GM18861 (cell line): ENCODE data around the gene MYO3B.
"Not testable (repeated sequence)": the region's sequence is repeated elsewhere in the genome, so short reads cannot be mapped to it uniquely, and the experiment has no call there.

Source experiments
- ATAC-seq: cut with Tn5 transposase; IDR thresholded peaks from one replicate; pipeline ENCODE4 v1.9.1; 2021; ENCODE audit not compliant: unreplicated experiment

MYO3B gene

DNA sequence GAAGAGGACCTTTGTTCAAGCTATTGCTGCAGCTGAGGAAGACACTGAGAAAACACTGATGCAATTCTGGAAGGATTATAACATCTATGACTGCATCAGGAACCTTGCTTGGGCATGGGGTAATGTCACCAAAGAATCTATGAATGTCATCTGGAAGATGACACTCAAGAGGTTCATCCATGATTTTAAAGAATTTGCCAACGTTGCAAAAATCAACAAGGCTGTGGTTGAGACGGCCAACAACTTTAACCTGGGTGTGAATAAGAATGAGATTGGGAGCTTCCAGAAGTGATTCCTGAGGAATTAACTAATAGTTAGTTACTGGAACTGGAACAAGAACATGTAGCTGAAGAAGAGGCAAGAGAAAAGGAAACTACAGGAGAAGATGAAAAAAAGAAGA lies 410.8 kb downstream of the MYO3B start:
- no peak for ATAC-seq

DNA sequence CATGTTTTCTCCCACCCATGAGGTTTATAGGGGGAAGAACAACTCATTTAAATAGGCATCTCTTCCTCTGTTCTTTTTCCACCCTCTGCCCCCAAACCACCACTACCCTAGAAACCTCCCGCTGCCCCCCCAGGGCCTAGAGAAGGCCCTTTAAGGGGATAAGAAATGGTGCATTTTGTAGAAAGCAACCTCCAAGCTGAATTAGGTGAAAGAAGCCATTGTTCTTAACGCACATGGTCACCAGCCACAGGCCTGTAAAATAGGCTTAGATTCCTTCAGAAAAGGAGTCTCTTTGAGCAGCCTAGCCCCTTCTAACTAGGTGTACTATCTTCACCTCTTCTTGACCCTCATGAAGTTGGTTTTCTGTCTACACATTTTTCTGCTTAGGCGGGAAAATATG lies 418.6 kb downstream of the MYO3B start:
- ATAC-seq: no peak

DNA sequence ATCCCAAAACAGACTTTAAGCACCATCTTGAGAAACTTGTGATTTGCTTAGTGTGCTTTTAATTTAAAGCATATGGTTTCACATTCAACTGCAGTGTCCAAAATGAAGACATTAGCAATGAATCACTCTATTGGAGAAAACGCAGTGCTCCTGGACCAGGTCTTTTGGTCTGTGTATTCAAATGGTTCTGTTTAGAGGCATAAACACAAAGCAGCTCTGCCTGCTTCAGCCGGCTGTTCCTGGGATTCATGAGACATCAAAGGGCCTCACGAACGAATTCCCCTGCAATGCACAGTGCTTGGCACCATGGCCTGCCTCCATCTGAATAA lies 420.1 kb downstream of the MYO3B start:
- ATAC-seq: no peak

DNA sequence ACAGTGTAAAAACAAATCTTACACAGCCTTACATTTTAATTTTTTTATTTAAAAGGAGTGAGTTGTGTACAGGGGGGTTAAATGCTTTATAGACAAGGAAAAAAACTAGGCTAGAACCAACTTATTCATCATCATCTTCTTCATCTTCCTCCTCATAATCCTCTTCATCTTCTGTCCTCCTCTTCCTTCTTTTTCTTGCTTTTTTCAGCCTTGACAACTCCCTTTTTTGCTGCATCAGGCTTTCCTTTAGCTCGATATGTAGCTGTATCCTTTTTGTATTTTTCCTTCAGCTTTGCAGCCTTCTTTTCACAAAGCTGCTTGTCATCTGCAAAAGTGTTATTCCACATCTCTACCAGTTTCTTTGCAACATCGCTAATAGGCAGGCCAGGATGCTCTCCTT lies 423.5 kb downstream of the MYO3B start:
- ATAC-seq: no peak

DNA sequence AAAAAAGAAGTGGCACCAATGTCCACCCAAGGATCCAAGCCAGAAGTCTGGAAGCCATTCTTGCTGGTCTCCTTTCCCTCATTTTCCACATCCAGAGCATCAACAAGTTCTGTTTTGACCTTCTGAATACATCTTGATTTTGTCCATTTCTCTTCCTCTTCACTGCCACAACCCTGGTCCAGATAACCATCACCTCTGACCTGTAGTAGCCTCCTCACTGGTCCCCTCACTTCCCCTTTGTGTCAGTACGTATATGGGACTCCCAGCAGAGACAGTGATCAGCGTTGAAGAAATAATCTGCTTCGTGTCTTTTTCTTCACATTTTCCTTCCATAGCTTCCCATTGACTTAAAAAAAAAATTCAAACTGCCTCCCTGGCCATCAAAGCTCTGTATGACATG lies 427.9 kb downstream of the MYO3B start:
- no peak for ATAC-seq

DNA sequence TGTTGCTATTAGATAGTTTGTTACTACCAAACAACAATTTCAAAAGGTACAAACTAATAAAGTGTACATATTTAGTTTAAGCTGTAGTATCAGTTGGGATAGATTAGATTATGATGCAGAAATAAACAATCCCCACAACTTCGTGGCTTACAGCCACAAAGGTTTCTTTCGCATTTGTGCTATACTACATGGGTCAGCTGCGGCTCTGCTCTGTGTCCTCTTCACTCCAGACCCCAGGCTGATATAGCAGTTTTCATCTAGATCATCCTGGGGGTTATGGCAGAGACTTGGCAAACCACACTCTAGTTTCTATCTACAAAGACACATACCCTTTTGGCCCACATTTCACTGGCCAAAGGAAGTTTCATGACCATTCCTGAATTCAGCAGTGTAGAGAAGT lies 429.2 kb downstream of the MYO3B start:
- no peak for ATAC-seq

DNA sequence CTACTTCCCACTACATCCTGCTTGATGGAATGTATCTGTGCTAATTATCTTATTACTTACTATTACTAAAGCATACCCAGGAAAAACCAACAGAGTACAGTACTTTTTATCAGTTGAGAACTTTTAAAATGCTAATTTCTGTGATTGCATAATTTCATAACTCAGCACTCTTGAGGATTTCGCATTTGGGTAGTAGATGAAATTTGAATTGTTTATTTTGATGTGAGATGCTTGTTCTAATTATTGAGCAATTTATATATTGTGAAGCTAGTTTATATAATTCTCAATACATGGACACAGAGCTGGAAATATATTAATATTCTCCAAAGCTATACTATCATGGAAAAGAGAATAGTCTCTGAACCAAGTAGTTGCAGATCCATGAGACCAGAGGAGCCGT lies 432.7 kb downstream of the MYO3B start:
- ATAC-seq: no peak

DNA sequence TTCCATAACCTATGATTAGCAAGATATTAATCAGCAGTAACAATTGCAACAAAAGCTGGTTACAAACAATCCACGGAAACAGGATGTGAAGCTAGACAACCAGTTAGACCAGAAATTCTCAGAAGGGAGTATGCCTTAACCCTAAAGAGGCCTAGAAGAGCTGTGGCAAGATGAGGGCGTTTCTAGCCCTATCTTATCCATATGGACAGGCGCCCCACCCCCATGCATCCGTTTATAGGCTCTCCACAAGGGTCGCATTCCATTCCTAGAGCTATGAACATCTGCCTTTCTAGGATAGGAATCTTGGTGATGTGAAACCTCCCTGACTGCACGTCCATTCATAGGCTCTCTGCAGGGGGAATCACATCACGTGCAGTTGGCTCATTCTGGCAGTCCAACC lies 441.0 kb downstream of the MYO3B start:
- not testable (repeated sequence) for ATAC-seq

DNA sequence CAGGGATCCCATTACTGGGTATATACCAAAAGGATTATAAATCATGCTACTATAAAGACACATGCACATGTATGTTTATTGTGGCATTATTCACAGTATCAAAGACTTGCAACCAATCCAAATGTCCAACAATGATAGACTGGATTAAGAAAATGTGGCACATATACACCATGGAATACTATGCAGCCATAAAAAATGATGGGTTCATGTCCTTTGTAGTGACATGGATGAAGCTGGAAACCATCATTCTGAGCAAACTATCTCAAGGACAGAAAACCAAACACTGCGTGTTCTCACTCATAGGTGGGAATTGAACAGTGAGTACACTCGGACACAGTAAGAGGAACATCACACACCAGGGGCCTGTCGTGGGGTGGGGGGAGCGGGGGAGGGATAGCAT lies 457.1 kb downstream of the MYO3B start:
- not testable (repeated sequence) for ATAC-seq

DNA sequence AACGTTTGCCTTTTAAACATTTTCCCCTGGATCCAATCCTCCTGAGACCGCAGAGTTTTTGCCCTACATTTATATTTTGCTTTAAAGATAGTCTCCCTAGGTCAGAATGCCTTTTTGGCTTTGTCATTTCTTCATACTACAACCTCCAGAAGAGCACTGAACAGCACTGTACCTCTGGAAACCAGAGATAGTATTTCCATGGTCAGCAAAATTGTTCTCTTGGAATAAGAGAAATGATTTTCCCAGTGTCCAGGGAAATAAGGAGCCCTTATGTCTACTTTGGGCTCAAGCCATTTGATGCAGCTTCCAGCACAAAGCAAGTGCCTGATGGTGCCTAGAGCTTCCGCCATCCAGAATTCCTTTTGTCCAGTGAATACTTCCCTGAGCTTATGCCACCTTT lies 461.7 kb downstream of the MYO3B start:
- ATAC-seq: no peak

DNA sequence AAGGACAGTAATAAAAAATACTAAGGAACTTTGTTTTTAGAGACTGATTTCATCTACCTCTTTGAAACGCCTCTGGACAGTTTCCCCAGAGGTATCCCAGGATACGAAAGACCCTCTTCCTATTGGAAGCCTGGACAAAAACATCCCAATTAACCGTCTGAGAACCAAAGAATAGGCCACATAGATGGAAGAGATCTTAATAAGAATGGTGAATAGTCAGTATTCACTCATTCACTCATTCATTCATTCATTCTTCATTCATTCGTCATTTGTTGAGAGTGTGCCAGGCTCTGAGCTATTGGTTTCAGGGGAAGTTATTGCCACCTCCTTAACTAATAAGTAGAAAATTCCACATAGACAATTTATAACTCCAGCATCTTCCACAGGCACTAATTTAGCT lies 464.0 kb downstream of the MYO3B start:
- ATAC-seq: no peak

DNA sequence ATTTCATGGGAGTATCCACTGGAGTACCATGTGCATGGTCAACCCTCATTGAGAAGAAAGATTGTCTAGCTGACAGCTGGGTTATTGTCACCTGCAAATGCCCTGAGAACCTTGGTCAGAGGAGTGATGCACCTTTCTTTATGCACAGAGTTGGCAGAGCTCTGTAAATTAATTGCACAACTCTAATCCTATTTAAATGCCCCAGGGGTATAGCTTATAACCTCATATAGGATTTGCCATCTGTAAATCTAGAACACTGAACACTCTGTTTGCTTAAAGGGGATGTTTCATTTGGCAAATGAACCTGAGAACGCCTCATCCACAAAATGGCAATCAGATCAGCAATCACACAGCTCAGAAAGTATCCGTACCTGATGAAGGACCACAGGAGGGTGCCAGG lies 465.4 kb downstream of the MYO3B start:
- ATAC-seq: no peak

DNA sequence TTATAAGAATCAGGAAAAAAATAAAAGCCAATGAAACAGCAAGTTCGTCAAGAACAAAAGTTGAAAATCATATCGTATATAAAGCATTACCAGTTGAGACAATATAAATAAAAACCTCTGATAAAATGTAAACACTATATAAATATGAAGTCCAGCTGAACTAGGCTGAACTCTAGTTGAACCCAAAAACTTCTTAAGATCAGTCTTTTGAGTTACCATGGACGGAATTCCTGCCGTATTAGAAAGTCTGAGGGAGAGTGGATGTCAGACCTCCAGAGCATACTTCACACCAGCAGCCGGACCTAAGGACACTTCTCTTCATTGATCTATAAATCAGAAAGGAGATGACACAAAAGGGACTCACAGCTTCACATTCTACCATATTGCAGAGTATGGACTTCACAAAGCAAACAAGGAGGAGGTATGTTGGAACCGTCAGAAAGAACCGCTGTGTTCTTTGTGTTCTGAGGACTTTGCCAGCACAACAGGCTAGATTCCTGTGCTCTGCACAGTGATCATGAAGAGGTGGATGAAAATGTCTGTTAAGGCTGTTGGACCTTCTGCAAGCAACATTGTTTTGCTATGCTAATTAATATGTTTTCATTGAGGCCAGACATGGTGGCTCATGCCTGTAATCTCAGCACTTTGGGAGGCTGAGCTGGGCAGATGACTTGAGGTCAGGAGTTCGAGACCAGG lies 469.9 kb downstream of the MYO3B start:
- no peak for ATAC-seq

DNA sequence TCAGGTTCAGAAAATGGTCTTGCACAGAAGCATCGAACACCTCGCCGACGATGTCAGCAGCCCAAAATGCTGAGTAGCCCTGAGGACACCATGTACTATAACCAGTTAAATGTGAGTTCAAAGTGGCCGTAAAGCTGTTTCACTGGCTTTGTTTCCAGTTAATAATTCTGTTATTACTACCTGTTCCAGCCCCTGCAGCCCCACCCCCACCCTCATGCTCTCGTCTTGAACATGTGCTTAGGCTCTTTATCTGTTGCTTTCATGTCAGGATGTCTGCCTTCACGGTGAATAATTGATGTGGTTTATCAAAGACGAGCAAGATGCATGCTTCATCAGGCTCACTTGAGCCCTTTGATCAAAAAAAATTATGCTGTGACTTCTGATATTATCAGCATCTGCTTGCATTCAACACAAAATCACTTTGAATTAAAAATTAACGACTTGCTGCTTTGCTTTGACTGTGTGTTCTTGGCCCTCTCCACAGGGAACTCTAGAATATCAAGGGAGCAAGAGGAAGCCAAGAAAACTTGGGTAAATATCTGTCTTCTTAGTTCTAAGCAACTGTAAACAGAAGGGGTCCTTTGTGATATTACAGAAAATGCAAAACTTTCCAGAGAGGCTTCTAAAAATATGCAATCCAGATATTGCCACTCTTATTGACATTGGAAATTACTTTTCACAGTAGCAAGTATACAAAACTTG lies 473.8 kb downstream of the MYO3B start:
- ATAC-seq: no peak

DNA sequence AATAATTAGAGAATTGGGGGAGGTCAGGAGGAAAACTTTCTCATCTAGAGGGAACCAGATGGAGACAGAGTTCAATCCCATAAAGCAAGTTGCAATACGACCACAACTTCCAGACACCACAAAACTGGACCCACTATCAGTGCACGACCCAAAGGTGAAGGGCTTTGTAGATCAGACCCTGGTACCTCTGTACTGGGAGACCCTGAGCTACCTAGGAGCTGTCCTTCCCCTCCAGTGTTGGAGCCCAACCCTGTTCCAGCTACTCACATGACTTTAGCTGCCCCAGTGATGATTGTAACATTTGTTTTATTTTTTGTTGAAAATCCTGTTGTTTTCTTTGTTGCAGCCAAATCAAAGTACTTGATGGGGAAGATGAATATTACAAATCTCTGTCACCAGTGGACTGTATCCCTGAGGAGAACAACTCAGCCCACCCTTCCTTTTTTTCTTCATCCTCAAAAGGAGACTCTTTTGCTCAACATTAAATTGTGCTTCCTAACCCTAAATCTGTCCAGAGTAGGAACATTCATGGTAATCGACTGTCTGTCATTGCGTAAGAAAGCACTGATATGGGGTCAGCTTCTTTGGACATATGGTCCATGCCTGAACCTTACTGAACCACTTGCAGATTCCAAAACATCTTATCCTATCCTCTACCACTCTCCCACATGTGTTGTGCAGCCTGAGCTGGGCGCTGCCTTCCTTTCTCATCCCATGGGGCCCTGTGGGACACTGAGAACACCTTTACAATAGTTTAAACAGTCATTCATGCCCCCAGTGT lies 474.9 kb downstream of the MYO3B start:
- no peak for ATAC-seq

DNA sequence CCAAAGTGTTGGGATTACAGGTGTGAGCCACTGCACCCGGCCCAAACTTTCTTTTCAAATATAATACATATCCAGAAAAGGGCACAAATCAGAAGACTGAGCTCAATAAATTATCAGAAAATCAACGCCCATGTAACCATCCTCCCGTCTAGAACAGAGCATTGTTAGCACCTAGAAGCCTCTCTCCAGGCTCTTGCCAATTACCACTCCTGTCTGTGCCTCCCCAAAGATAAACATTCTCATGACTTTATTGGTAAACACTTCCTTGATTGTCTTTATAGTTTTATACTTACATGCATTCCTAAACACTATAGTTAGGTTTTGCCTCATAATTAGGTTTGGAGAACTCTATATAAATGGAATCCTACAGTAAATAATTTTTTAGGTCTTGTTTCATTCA lies 478.7 kb downstream of the MYO3B start:
- ATAC-seq: no peak

DNA sequence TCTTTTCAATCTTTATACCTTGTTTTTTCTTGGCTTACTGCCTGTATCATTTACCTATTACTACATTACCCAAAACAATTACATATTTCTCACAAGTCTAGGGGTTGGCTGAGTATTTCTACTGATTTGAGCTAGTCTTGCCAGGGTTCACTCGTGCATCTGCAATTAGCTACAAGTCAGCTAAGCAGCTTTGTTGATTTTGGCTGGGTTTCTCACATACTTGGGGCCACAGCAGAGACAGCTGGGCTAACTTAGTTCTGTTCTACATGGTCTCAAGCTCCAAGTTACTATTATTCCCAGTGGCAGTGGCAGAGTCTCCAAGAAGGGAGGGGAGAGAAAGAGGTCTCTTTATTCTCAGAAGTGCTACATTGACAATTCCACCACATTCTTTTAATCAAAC lies 482.5 kb downstream of the MYO3B start:
- no peak for ATAC-seq

DNA sequence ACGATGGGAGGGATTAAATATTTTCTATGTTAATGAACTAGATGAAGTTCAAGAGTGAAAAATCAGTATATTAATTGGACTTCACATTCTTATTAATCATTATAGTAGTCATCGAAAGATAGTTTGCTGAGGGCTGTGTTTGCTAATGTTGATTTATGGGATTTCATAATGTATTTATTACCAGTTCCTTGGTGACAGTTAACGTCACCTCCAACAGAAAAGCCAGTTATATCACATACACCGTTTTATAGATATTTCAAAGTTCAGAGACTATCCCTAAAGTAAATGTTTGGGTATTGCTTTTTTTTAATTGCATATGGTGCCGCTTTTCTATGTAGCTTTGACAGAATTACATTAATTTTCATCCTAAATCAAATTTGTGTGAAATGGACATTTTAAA lies 487.8 kb downstream of the MYO3B start:
- ATAC-seq: no peak

DNA sequence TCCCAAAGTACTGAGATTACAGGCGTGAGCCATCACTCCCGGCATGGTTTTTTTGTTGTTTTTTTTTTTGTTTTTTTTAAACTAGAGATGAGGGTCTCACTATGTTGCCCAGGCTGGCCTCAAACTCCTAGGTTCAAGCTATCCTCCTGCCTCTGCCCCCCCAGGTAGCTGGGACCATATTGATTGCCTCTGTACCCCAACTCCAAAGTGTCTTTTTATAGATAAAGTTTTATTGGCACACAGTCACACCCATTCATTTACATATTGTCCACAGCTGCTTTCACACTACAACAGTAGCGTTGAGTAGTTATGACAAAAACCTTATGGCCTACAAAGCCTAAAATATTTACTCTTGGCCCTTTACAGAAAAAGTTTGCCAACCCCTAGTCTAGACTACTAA lies 492.0 kb downstream of the MYO3B start:
- ATAC-seq: no peak

DNA sequence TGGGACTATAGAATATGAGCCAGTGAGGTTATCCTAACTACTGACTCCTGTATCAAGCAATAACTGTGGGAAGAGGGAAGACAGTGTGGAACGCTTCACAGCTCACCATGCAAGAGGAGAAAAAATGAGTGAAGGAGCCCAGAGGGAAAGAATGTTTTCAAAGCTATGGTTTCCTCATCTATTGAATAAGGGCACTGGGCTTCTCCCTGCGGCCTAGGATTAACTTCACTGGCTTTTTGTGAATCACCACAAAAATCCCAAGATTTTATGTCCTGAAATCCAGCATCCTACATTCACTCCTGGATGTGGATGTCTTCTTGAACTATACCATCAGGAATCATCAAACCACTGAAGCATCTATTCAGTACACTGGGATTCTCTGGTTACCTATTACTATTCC lies 492.7 kb downstream of the MYO3B start:
- no peak for ATAC-seq

DNA sequence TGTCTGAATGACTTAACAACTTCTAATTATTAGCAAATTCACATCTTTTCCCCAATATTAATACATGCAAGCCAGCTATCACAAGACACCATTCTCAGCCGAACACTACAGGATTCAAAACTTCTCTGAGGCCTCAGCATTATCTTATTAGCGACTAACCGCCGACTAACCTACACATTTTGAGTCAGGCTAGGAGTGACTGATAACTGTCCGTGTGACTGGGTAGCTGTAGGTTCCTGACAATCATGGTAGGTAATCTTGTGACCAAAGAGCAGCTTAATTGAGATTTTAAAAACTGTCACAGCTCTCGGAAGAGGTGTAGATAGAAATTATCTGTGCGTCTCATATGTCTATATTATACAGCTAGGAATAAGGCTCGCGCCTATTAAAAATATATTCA lies 493.1 kb downstream of the MYO3B start:
- no peak for ATAC-seq

DNA sequence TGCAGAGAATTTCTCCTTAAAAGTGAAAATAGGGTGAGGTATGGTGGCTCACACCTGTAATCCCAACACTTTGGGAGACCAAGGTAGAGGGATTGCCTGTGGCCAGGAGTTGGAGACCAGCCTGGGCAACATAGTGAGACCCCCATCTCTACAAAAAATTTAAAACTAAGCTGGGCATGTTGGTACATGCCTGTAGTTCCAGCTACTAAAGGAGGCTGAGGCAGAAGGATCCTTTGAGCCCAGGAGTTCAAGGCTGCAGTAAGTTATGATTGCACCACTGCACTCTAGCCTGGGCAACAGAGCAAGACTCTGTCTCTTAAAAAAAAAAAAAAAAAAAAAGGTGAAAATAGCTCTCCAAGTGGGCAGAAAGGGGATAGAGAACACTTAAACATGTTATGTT lies 496.3 kb downstream of the MYO3B start:
- not testable (repeated sequence) for ATAC-seq
